Measurements from ENCODE around the gene PTPRG.

PTPRG gene

GRCh38 chr3:62225051-62225450, 663.7 kb downstream of the PTPRG start:
- DNase-seq (ENCODE audit: low spot score) (no peak), ATAC-seq (ENCODE audit: low read depth) (no peak)
- no peaks in the 10 kb centered on the region for H3K9me3 ChIP-seq (ENCODE audit: severe bottlenecking)
- no peaks in the 10 kb centered on the region for H3K36me3 ChIP-seq (ENCODE audit: low read depth)
- no peaks in the 10 kb centered on the region for H3K27me3 ChIP-seq (ENCODE audit: insufficient read depth, poor library complexity, severe bottlenecking)
- TF ChIP-seq CTCF (IDR thresholded peaks at IDR 0.05; ENCODE audit: poor library complexity, severe bottlenecking) = no peak
- H3K27ac ChIP-seq (ENCODE audit: poor library complexity, severe bottlenecking) = no peak overlapping the region
- no peak overlapping the region for H3K4me3 ChIP-seq (ENCODE audit: severe bottlenecking)
- no peaks in the 10 kb centered on the region for H3K4me1 ChIP-seq (ENCODE audit: insufficient read depth, poor library complexity, severe bottlenecking)

- no peak for ATAC-seq (ENCODE audit: low read depth)
- H3K36me3 ChIP-seq (ENCODE audit: low read depth) = no peaks in the 10 kb centered on the region
These were observed 665.4 kb downstream of the PTPRG start for GRCh38 chr3:62226601-62227339.

GRCh38 chr3:62228467-62228866, 667.1 kb downstream of the PTPRG start:
- no peak for TF ChIP-seq CTCF (IDR thresholded peaks at IDR 0.05; ENCODE audit: poor library complexity, severe bottlenecking)
- no peaks in the 10 kb centered on the region for H3K4me1 ChIP-seq (ENCODE audit: insufficient read depth, poor library complexity, severe bottlenecking)
- ATAC-seq (ENCODE audit: low read depth) = no peak
- no peak for DNase-seq (ENCODE audit: low spot score)
- no peak overlapping the region for H3K4me3 ChIP-seq (ENCODE audit: severe bottlenecking)
- no peaks in the 10 kb centered on the region for H3K27me3 ChIP-seq (ENCODE audit: insufficient read depth, poor library complexity, severe bottlenecking)
- H3K27ac ChIP-seq (ENCODE audit: poor library complexity, severe bottlenecking) = no peak overlapping the region
- H3K9me3 ChIP-seq (ENCODE audit: severe bottlenecking) = no peaks in the 10 kb centered on the region
- H3K36me3 ChIP-seq (ENCODE audit: low read depth) = no peaks in the 10 kb centered on the region

More at GRCh38 chr3:62226601-62227339, 665.4 kb downstream of the PTPRG start:
- DNase-seq (ENCODE audit: low spot score) = no peak
- TF ChIP-seq CTCF (IDR thresholded peaks at IDR 0.05; ENCODE audit: poor library complexity, severe bottlenecking) = no peak
- Histone ChIP-seq H3K4me1 (ENCODE audit: insufficient read depth, poor library complexity, severe bottlenecking) (no peaks in the 10 kb centered on the region), H3K27ac (ENCODE audit: poor library complexity, severe bottlenecking) (no peak overlapping the region), H3K27me3 (ENCODE audit: insufficient read depth, poor library complexity, severe bottlenecking) (no peaks in the 10 kb centered on the region), H3K9me3 (ENCODE audit: severe bottlenecking) (no peaks in the 10 kb centered on the region), H3K4me3 (ENCODE audit: severe bottlenecking) (no peak overlapping the region)

DNA sequence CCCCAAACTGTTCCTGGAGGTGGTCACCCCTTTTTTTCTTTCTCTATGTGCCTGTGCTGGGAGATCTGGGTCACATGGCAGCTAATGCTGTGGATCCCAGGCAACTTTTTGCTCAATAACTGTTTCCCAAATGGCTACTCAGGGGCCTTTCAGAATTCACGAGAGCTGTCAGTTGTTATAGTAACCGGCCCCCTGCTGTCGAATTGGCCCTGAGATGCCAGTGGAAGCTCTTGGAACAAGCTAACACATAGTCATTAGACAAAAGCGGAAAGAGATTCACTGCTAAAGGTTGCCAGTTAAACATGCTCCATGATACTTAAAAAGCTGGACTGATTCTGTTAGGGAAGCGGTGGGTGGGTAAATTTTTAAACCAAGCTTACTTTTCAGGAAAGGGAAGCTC, 667.8 kb downstream of the PTPRG start:
- Histone ChIP-seq H3K36me3 (ENCODE audit: low read depth) (no peaks in the 10 kb centered on the region), H3K4me1 (ENCODE audit: insufficient read depth, poor library complexity, severe bottlenecking) (no peaks in the 10 kb centered on the region), H3K4me3 (ENCODE audit: severe bottlenecking) (no peak overlapping the region), H3K9me3 (ENCODE audit: severe bottlenecking) (no peaks in the 10 kb centered on the region), H3K27ac (ENCODE audit: poor library complexity, severe bottlenecking) (no peak overlapping the region), H3K27me3 (ENCODE audit: insufficient read depth, poor library complexity, severe bottlenecking) (no peaks in the 10 kb centered on the region)
- TF ChIP-seq CTCF (IDR thresholded peaks at IDR 0.05; ENCODE audit: poor library complexity, severe bottlenecking) = no peak
- ATAC-seq (ENCODE audit: low read depth) = no peak
- no peak for DNase-seq (ENCODE audit: low spot score)

DNA sequence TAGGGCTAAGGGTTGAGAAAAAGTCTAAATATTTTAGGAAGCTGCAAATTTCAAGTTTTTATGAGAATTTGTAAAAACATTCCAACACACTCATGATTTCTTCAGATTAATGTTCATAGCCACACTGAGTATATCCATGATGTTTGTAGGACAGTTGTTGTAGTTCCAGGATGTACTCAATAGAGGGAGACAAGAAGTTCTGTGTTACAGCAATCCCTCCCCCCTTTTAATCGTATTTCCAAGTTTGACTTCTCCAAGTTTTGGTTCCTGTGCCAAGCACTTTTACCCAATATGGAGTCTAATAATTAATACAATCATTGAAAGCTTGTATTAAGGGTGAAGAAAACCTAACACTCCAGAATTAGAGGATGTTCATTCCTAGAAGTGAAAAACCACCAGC, 668.5 kb downstream of the PTPRG start:
- peak; percentile 37 for TF ChIP-seq CTCF (IDR thresholded peaks at IDR 0.05; ENCODE audit: poor library complexity, severe bottlenecking)
- DNase-seq (ENCODE audit: low spot score) (no peak), ATAC-seq (ENCODE audit: low read depth) (0 out of 3 replicates have a peak, but pooled peaks have one; percentile 38)
- Histone ChIP-seq H3K27me3 (ENCODE audit: insufficient read depth, poor library complexity, severe bottlenecking) (no peaks in the 10 kb centered on the region), H3K27ac (ENCODE audit: poor library complexity, severe bottlenecking) (no peak overlapping the region), H3K4me3 (ENCODE audit: severe bottlenecking) (no peak overlapping the region), H3K36me3 (ENCODE audit: low read depth) (no peaks in the 10 kb centered on the region), H3K4me1 (ENCODE audit: insufficient read depth, poor library complexity, severe bottlenecking) (no peaks in the 10 kb centered on the region), H3K9me3 (ENCODE audit: severe bottlenecking) (no peaks in the 10 kb centered on the region)

Measured in RWPE2 (cell line).